WTC11 (cell line): ENCODE data around the gene ABCF2.

ENCODE experiments used
- TF ChIP-seq, protein P1 (sequence below): sonication (generic); formaldehyde crosslinking; IDR thresholded peaks from 2 replicates; pipeline ENCODE4 v1.8.0; 2022; ENCODE audit warnings: mild to moderate bottlenecking, missing genetic modification reagents
- TF ChIP-seq, protein P2 (sequence below): fragments of 200-600 bp; IDR thresholded peaks from 2 replicates; pipeline ENCODE4 v1.8.0; 2022; ENCODE audit warnings: antibody characterized with exemption

DNA sequence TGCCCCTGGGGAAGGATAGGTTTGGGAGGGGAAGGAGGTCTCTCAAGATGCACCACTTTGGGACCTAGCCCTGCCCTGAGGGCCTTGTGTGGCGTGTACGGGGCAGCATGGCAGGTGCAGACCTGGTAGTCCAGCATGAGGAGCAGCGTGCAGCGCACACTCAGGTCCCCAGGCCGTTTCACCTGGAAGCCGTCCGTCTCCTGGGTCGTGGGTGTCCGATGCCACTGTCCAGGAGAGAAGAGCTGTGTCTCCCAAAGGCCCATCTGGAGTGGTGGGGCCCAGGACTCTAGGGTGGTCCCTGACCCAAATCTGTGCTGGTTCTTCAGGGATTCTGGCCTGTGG lies 14.7 kb upstream of the ABCF2 start:
- TF ChIP-seq, protein P1, sequence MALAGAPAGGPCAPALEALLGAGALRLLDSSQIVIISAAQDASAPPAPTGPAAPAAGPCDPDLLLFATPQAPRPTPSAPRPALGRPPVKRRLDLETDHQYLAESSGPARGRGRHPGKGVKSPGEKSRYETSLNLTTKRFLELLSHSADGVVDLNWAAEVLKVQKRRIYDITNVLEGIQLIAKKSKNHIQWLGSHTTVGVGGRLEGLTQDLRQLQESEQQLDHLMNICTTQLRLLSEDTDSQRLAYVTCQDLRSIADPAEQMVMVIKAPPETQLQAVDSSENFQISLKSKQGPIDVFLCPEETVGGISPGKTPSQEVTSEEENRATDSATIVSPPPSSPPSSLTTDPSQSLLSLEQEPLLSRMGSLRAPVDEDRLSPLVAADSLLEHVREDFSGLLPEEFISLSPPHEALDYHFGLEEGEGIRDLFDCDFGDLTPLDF: no peak
- TF ChIP-seq, protein P2, sequence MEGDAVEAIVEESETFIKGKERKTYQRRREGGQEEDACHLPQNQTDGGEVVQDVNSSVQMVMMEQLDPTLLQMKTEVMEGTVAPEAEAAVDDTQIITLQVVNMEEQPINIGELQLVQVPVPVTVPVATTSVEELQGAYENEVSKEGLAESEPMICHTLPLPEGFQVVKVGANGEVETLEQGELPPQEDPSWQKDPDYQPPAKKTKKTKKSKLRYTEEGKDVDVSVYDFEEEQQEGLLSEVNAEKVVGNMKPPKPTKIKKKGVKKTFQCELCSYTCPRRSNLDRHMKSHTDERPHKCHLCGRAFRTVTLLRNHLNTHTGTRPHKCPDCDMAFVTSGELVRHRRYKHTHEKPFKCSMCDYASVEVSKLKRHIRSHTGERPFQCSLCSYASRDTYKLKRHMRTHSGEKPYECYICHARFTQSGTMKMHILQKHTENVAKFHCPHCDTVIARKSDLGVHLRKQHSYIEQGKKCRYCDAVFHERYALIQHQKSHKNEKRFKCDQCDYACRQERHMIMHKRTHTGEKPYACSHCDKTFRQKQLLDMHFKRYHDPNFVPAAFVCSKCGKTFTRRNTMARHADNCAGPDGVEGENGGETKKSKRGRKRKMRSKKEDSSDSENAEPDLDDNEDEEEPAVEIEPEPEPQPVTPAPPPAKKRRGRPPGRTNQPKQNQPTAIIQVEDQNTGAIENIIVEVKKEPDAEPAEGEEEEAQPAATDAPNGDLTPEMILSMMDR: no peak
